WI38 (cell line): Measurements from ENCODE around the gene CCNB2.
"Not testable (repeated sequence)": the region's sequence is repeated elsewhere in the genome, so short reads cannot be mapped to it uniquely, and the experiment has no call there.

Experiments used
- H3K4me3 ChIP-seq: 2 replicates; pipeline ENCODE4 v1.5.1; 2011; ENCODE audit warnings: low read depth, mild to moderate bottlenecking, control low read depth, low read length
- CTCF ChIP-seq: IDR thresholded peaks from 2 replicates; pipeline ENCODE4 v1.5.1; 2012; ENCODE audit warnings: low read depth, mild to moderate bottlenecking, control low read depth, low read length

The CCNB2 gene

GRCh38 chr15:59116141-59116540 lies 11.2 kb downstream of the CCNB2 start:
- no peak for TF ChIP-seq CTCF

GRCh38 chr15:59116771-59117170 lies 11.8 kb downstream of the CCNB2 start:
- no peak for TF ChIP-seq CTCF
- no peak overlapping the region for H3K4me3 ChIP-seq

More at GRCh38 chr15:59116141-59116540, 11.2 kb downstream of the CCNB2 start:
- no peak overlapping the region for H3K4me3 ChIP-seq

DNA sequence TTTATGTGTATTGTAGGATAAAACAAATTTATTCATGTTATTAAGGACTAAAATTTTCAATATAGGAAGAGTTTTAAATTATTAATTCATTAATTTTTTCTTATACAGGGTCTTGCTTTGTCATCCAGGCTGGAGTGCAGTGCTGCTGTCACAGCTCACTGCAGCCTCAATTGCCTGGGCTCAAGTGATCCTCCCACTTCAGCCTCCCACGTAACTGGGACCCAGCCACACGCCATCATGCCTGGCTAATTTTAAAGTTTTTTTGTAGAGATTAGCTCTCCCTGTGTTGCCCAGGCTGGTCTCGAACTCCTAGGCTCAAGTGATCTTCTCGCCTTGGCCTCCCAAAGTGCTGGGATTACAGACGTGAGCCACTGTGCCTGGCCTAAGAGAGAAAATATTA lies 14.7 kb downstream of the CCNB2 start:
- TF ChIP-seq CTCF, result no peak
- no peak overlapping the region for H3K4me3 ChIP-seq

GRCh38 chr15:59120937-59121336 lies 16.0 kb downstream of the CCNB2 start:
- no peak for TF ChIP-seq CTCF
- H3K4me3 ChIP-seq, result no peak overlapping the region

DNA sequence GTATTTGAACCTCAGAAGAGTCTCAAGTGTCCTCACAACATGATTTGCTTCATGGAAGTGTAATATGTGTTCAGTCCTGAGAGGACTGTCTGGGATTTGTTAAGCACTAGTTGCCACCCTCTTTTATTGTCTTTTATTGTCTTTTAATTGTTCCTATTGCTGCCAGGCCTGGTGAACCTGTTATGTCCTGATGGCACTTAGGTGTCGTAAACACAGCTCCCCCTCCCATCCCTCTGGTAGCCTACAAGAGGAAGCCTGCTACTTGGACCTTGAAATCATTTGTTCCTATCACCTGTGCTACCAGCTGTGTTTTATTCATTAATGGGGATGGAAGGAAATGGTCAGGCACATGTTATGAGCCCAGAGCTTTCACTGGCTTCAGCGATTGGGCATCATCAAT lies 19.3 kb downstream of the CCNB2 start:
- H3K4me3 ChIP-seq, result no peak overlapping the region
- TF ChIP-seq CTCF, result no peak

DNA sequence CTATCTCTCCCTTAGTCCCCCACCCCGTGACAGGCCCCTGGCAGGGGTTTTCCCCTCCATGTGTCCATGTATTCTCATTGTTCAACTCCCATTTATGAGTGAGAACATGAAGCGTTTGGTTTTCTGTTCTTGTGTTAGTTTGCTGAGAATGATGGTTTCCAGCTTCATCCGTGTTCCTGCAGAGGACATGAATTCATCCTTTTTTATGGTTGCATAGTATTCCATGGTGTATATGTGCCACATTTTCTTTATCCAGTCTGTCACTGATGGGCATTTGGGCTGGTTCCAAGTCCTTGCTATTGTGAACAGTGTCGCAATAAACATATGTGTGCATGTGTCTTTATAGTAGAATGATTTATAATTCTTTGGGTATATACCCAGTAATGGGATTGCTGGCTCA lies 20.7 kb downstream of the CCNB2 start:
- H3K4me3 ChIP-seq, result not testable (repeated sequence)

DNA sequence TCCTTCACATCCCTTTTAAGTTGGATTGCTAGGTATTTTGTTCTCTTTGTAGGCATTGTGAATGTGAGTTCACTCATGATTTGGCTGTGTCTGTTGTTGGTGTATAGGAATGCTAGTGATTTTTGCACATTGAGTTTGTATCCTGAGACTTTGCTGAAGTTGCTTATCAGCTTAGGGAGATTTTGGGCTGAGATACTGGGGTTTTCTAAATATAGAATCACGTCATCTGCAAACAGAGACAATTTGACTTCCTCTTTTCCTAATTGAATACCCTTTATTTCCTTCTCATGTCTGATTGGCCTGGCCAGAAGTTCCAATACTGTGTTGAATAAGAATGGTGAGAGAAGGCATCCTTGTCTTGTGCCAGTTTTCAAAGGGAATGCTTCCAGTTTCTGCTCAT lies 22.3 kb downstream of the CCNB2 start:
- not testable (repeated sequence) for H3K4me3 ChIP-seq

DNA sequence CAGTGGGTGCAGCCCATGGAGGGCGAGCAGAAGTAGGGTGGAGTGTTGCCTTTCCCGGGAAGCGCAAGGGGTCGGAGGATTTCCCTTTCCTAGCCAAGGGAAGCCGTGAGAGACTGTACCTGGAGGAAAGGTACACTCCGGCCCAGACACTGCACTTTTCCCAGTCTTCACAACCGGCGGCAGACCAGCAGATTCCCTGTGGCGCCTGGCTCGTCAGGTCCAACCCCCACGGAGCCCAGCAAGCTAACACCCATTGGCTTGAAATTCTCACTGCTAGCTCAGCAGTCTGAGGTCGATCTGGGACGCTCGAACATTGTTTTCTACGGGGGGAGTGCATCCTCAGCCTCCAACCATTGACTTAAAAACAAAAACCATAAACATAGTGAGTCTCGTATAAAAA lies 26.5 kb downstream of the CCNB2 start:
- TF ChIP-seq CTCF, result no peak
- H3K4me3 ChIP-seq, result no peak overlapping the region
